PC-3 (cell line): ENCODE data around the gene C6orf52. TPM values are rescaled to one million over a fixed set of nuclear protein-coding genes. Genes with fewer than 3 reads are reported as not detected.

ENCODE experiments used
- ATAC-seq: fragments of 200-7000 bp; cut with Tn5 transposase; 2 replicates; pipeline ENCODE4 v1.9.1; 2020; ENCODE audit warnings: mild to moderate bottlenecking, moderate library complexity
- BruUV-seq: library from RNA; stranded (reverse); fragments of 400-500 nt; replicated peaks from 2 replicates; lab custom pipeline; 2021; lab: Mats Ljungman, UMichigan
- CTCF ChIA-PET: fragments of 300-600 bp; sonication (Branson Sonifier 250); formaldehyde crosslinking; loops from one replicate; lab custom pipeline; 2022; ENCODE audit warnings: antibody characterized with exemption; lab: Charles Lee
- POLR2A ChIA-PET: fragments of 300-600 bp; sonication (Branson Sonifier 250); formaldehyde crosslinking; loops from one replicate; lab custom pipeline; 2022; ENCODE audit warnings: antibody characterized with exemption; ENCODE audit not compliant: unreplicated experiment; lab: Charles Lee
- DNase-seq: peaks from one replicate; pipeline ENCODE4 v3.0.0-alpha.2; 2015
- H2AFZ ChIP-seq: fragments of 300-600 bp; sonication (generic); 2 replicates; pipeline ENCODE4 v1.6.0; 2016; ENCODE audit warnings: antibody characterized with exemption, low read length
- H3F3A ChIP-seq: fragments of 300-600 bp; sonication (generic); one replicate; pipeline ENCODE4 v1.6.0; 2017; ENCODE audit warnings: antibody characterized with exemption, low read length, control low read depth, mild to moderate bottlenecking; ENCODE audit not compliant: unreplicated experiment
- H3K27ac ChIP-seq: fragments of 300-600 bp; sonication (generic); 2 replicates; pipeline ENCODE4 v1.5.1; 2016; ENCODE audit warnings: mild to moderate bottlenecking, low read length
- H3K27me3 ChIP-seq: fragments of 300-600 bp; sonication (generic); 2 replicates; pipeline ENCODE4 v1.6.1; 2016; ENCODE audit warnings: low read length, mixed read lengths
- H3K36me3 ChIP-seq: fragments of 300-600 bp; sonication (generic); 2 replicates; pipeline ENCODE4 v1.6.1; 2016; ENCODE audit warnings: low read depth, mixed run types, low read length, mixed read lengths
- H3K4me1 ChIP-seq: fragments of 300-600 bp; sonication (generic); 2 replicates; pipeline ENCODE4 v1.5.1; 2016; ENCODE audit warnings: low read length; ENCODE audit not compliant: insufficient read depth
- H3K4me2 ChIP-seq: fragments of 300-600 bp; sonication (generic); 2 replicates; pipeline ENCODE4 v1.6.0; 2016; ENCODE audit warnings: low read length
- H3K4me3 ChIP-seq: fragments of 300-600 bp; sonication (generic); 2 replicates; pipeline ENCODE4 v1.5.1; 2016; ENCODE audit warnings: mild to moderate bottlenecking, low read length, mixed read lengths
- H3K79me2 ChIP-seq: fragments of 300-600 bp; sonication (generic); 2 replicates; pipeline ENCODE4 v1.6.1; 2017; ENCODE audit warnings: low read length, mixed read lengths
- H3K9ac ChIP-seq: fragments of 300-600 bp; sonication (generic); 2 replicates; pipeline ENCODE4 v1.6.0; 2016; ENCODE audit warnings: mild to moderate bottlenecking, low read length
- H3K9me2 ChIP-seq: fragments of 300-600 bp; sonication (generic); replicated peaks from 2 replicates; pipeline ENCODE4 v1.6.1; 2016; ENCODE audit warnings: mixed run types, low read length, mixed read lengths
- H3K9me3 ChIP-seq: fragments of 300-600 bp; sonication (generic); 2 replicates; pipeline ENCODE4 v1.6.1; 2016; ENCODE audit warnings: low read length, mixed read lengths
- H4K20me1 ChIP-seq: fragments of 300-600 bp; sonication (generic); 2 replicates; pipeline ENCODE4 v1.6.1; 2016; ENCODE audit warnings: low read length, mixed read lengths
- CTCF ChIP-seq: fragments of 300-600 bp; sonication (generic); conservative IDR thresholded peaks from 2 replicates; pipeline ENCODE4 v1.5.1; 2017; ENCODE audit warnings: antibody characterized with exemption, low read depth, mild to moderate bottlenecking, low read length
- EZH2 ChIP-seq: fragments of 300-600 bp; sonication (generic); IDR thresholded peaks from one replicate; pipeline ENCODE4 v1.6.1; 2017; ENCODE audit warnings: antibody characterized with exemption, mild to moderate bottlenecking, low read length; ENCODE audit not compliant: unreplicated experiment
- EZH2phosphoT487 ChIP-seq: fragments of 300-600 bp; sonication (generic); IDR thresholded peaks from 2 replicates; pipeline ENCODE4 v1.6.1; 2018; ENCODE audit warnings: mild to moderate bottlenecking, antibody characterized with exemption, low read length, borderline replicate concordance
- intact Hi-C: fragments of 100-400 bp; cut with micrococcal nuclease; formaldehyde crosslinking; loops from 2 replicates; pipeline ENCODE4 v1.9.0; 2023
- total RNA-seq: library from RNA; depleted of rRNA; stranded (reverse); fragments of >200 nt; gene quantifications from 2 replicates; pipeline ENCODE4 v1.2.3, GENCODE V29; 2014

C6orf52 gene
- total RNA-seq, 1 experiment from 2014 or later: 0.80 TPM

- no peaks in the 10 kb centered on the region for H3K4me1 ChIP-seq
- H3K36me3 ChIP-seq: peaks cover 13% of the 10 kb centered on the region
- no peak for ATAC-seq
- H3K9ac ChIP-seq: no peak overlapping the region
- DNase-seq: no peak
- H3K9me3 ChIP-seq: no peaks in the 10 kb centered on the region
- H3F3A ChIP-seq: no peaks in the 10 kb centered on the region
- H3K9me2 ChIP-seq: no peaks in the 10 kb centered on the region
- ChIA-PET CTCF (interaction anchor here (0.7 kb wide), 1 partner anchor 40 kb away, joined by 3 read pairs; no protein-coding TSS in a partner anchor), POLR2A (no interaction called here)
- H2AFZ ChIP-seq: no peak overlapping the region
- H3K27ac ChIP-seq: no peak overlapping the region
- no peaks in the 10 kb centered on the region for H3K79me2 ChIP-seq
- BruUV-seq: no TSS peak
- H3K4me2 ChIP-seq: no peak overlapping the region
- no peaks in the 10 kb centered on the region for H3K27me3 ChIP-seq
- TF ChIP-seq EZH2phosphoT487: no peak
- no peak for TF ChIP-seq CTCF
- TF ChIP-seq EZH2: no peak
- intact Hi-C loops: no loop called here
- H3K4me3 ChIP-seq: no peak overlapping the region
- H4K20me1 ChIP-seq: no peaks in the 10 kb centered on the region
These were observed 68.2 kb downstream of the C6orf52 start for GRCh38 chr6:10626154-10626741.

GRCh38 chr6:10624836-10625235 lies 69.6 kb downstream of the C6orf52 start:
- H3K4me3 ChIP-seq: no peak overlapping the region
- no peaks in the 10 kb centered on the region for H3K9me3 ChIP-seq
- CTCF ChIA-PET: interaction anchor here (0.6 kb wide), 1 partner anchor 12 kb away, joined by 3 read pairs; no protein-coding TSS in a partner anchor
- H3K27me3 ChIP-seq: no peaks in the 10 kb centered on the region
- DNase-seq: no peak
- H3F3A ChIP-seq: no peaks in the 10 kb centered on the region
- no peak for ATAC-seq
- no peak overlapping the region for H3K27ac ChIP-seq
- no peak overlapping the region for H3K4me2 ChIP-seq
- no peak overlapping the region for H3K9ac ChIP-seq
- H2AFZ ChIP-seq: no peak overlapping the region
- no peaks in the 10 kb centered on the region for H4K20me1 ChIP-seq
- no peaks in the 10 kb centered on the region for H3K4me1 ChIP-seq
- H3K79me2 ChIP-seq: no peaks in the 10 kb centered on the region
- POLR2A ChIA-PET: no interaction called here
- peaks cover 13% of the 10 kb centered on the region for H3K36me3 ChIP-seq
- no peak for TF ChIP-seq CTCF
- intact Hi-C loops: no loop called here
- BruUV-seq: no TSS peak
- H3K9me2 ChIP-seq: no peaks in the 10 kb centered on the region

GRCh38 chr6:10621847-10622246 lies 72.6 kb downstream of the C6orf52 start:
- Histone ChIP-seq H3K36me3 (peaks cover 7% of the 10 kb centered on the region; the same call in 1 of the 2 replicates), H3K27me3 (no peaks in the 10 kb centered on the region), H3K4me2 (no peak overlapping the region), H3K4me1 (peaks cover 11% of the 10 kb centered on the region), H3F3A (no peaks in the 10 kb centered on the region), H3K27ac (no peak overlapping the region), H3K9ac (no peak overlapping the region), H3K9me3 (no peaks in the 10 kb centered on the region), H3K4me3 (no peak overlapping the region), H4K20me1 (no peaks in the 10 kb centered on the region), H2AFZ (no peak overlapping the region), H3K9me2 (no peaks in the 10 kb centered on the region), H3K79me2 (no peaks in the 10 kb centered on the region)
- ChIA-PET POLR2A (no interaction called here), CTCF (no interaction called here)
- intact Hi-C loops: no loop called here
- no peak for DNase-seq
- no peak for ATAC-seq
- no peak for TF ChIP-seq EZH2phosphoT487
- no peak for TF ChIP-seq CTCF
- TF ChIP-seq EZH2: no peak
- BruUV-seq: no TSS peak
